Endothelial cell of umbilical vein (primary cell): Measurements from ENCODE around the gene VWCE. TPM values are rescaled to one million over a fixed set of nuclear protein-coding genes. Genes with fewer than 3 reads are reported as not detected.
A peak's percentile ranks its signal among the peaks of the same experiment; 100 is the strongest.

ENCODE experiments used
- BruUV-seq: library from RNA; stranded (reverse); fragments of 400-500 nt; replicated peaks from 2 replicates; lab custom pipeline; 2021; lab: Mats Ljungman, UMichigan
- CTCF ChIA-PET: fragments of 300-600, 350-600 bp; sonication (Branson Sonifier 250); formaldehyde crosslinking; loops from one replicate; lab custom pipeline; 2021; ENCODE audit warnings: antibody characterized with exemption, inconsistent platforms; lab: Charles Lee
- POLR2A ChIA-PET: fragments of 300-600, 350-600 bp; sonication (Branson Sonifier 250); formaldehyde crosslinking; loops from one replicate; lab custom pipeline; 2021; ENCODE audit warnings: antibody characterized with exemption, inconsistent platforms; lab: Charles Lee
- DNase-seq: peaks from one replicate; pipeline ENCODE4 v3.0.0-alpha.2; 2011; ENCODE audit warnings: low read depth, low spot score
- FAIRE-seq: peaks from 2 replicates; lab custom pipeline; 2011; peaks lifted over from hg19 to GRCh38; lab: Jason Lieb, UNC
- H2AFZ ChIP-seq: 2 replicates; pipeline ENCODE4 v1.6.0; 2012; ENCODE audit warnings: low read depth, low read length, control low read depth, inconsistent platforms
- H3K27ac ChIP-seq: 2 replicates; pipeline ENCODE4 v1.5.1; 2011; ENCODE audit warnings: low read depth, mild to moderate bottlenecking, control low read depth, low read length, moderate library complexity; ENCODE audit not compliant: insufficient read depth
- H3K27me3 ChIP-seq, 2 experiments: 2 replicates each; pipeline versions ENCODE4 v1.6.0 to v1.6.1; 2011; ENCODE audit warnings: low read length in 2 of 2, mixed read lengths in 1 of 2; ENCODE audit not compliant: control insufficient read depth in 2 of 2, insufficient read depth in 2 of 2
- H3K36me3 ChIP-seq, 2 experiments: 2 replicates in 1 of 2; 3 replicates in 1 of 2; pipeline ENCODE4 v1.5.1; 2011; ENCODE audit warnings: low read length in 2 of 2, mild to moderate bottlenecking in 1 of 2, moderate library complexity in 1 of 2; ENCODE audit not compliant: control insufficient read depth in 2 of 2, insufficient read depth in 2 of 2; ENCODE audit errors: extremely low read depth in 1 of 2
- H3K4me1 ChIP-seq: 3 replicates; pipeline ENCODE4 v1.5.1; 2011; ENCODE audit warnings: mild to moderate bottlenecking, low read length; ENCODE audit not compliant: control insufficient read depth, insufficient read depth; ENCODE audit errors: extremely low read depth
- H3K4me2 ChIP-seq: 2 replicates; pipeline ENCODE4 v1.6.1; 2011; ENCODE audit warnings: low read length, control low read depth, mixed read lengths; ENCODE audit not compliant: insufficient read depth
- H3K4me3 ChIP-seq, 3 experiments: fragments of 200-600 bp in 1 of 3; sonication (generic), shearing (Covaris generic) in 1 of 3; replicated peaks in 1 of 3; 2 replicates each; pipeline ENCODE4 v1.5.1; 2011 to 2016; ENCODE audit warnings: control low read depth in 3 of 3, low read length in 3 of 3, mild to moderate bottlenecking in 2 of 3, inconsistent platforms in 1 of 3, low read depth in 1 of 3, moderate library complexity in 1 of 3; ENCODE audit not compliant: insufficient read depth in 1 of 3
- H3K79me2 ChIP-seq: 2 replicates; pipeline ENCODE4 v1.6.0; 2012; ENCODE audit warnings: low read length, inconsistent platforms; ENCODE audit not compliant: control insufficient read depth, insufficient read depth
- H3K9ac ChIP-seq: replicated peaks from 2 replicates; pipeline ENCODE3; 2011; ENCODE audit warnings: low read length, control low read depth; ENCODE audit not compliant: insufficient read depth; ENCODE audit errors: extremely low read depth
- H3K9me1 ChIP-seq: replicated peaks from 3 replicates; pipeline ENCODE4 v1.6.0; 2011; ENCODE audit warnings: mild to moderate bottlenecking, low read length; ENCODE audit not compliant: control insufficient read depth, insufficient read depth; ENCODE audit errors: extremely low read depth
- H3K9me3 ChIP-seq: replicated peaks from 2 replicates; pipeline ENCODE4 v1.5.1; 2012; ENCODE audit warnings: low read length, inconsistent platforms; ENCODE audit not compliant: control insufficient read depth, insufficient read depth
- H4K20me1 ChIP-seq: replicated peaks from 2 replicates; pipeline ENCODE3; 2011; ENCODE audit warnings: mild to moderate bottlenecking, low read length; ENCODE audit not compliant: control insufficient read depth, insufficient read depth; ENCODE audit errors: extremely low read depth
- CTCF ChIP-seq, 2 donors: IDR thresholded peaks; 1 replicate in 1 of 2; 2 replicates in 1 of 2; pipeline ENCODE4 v1.5.1; 2011; ENCODE audit warnings: low read length in 2 of 2, mild to moderate bottlenecking in 2 of 2, moderate library complexity in 2 of 2, control low read depth in 1 of 2, inconsistent platforms in 1 of 2, low read depth in 1 of 2; ENCODE audit not compliant: insufficient read depth in 1 of 2; ENCODE audit errors: extremely low read depth in 1 of 2
- FOS ChIP-seq: IDR thresholded peaks from 2 replicates; pipeline ENCODE4 v1.6.1; 2011; ENCODE audit warnings: mild to moderate bottlenecking, low read length, moderate library complexity, borderline replicate concordance; ENCODE audit not compliant: insufficient read depth
- GATA2 ChIP-seq: IDR thresholded peaks from 2 replicates; pipeline ENCODE4 v1.7.0; 2011; ENCODE audit warnings: low read depth, mild to moderate bottlenecking, moderate library complexity, mixed read lengths, low read length; ENCODE audit not compliant: insufficient read length, insufficient read depth
- JUN ChIP-seq: IDR thresholded peaks from 2 replicates; pipeline ENCODE4 v1.6.1; 2011; ENCODE audit warnings: borderline replicate concordance, low read depth; ENCODE audit not compliant: insufficient read length, insufficient read depth
- MAX ChIP-seq: IDR thresholded peaks from 2 replicates; pipeline ENCODE4 v1.6.1; 2011; ENCODE audit not compliant: insufficient read depth, insufficient read length
- POLR2AphosphoS5 ChIP-seq: IDR thresholded peaks from 2 replicates; pipeline ENCODE4 v1.6.1; 2012; ENCODE audit warnings: low read depth, mild to moderate bottlenecking, control low read depth, low read length, moderate library complexity; ENCODE audit not compliant: insufficient read depth
- dilution Hi-C: fragments of 300-500 bp; cut with MboI; formaldehyde crosslinking; loops from one replicate; pipeline ENCODE4 v1.15.0; 2019; ENCODE audit warnings: low sequenced_read_pairs; ENCODE audit not compliant: extremely low pct_ligation_motif_present
- intact Hi-C: fragments of 100-400 bp; cut with micrococcal nuclease; formaldehyde crosslinking; loops from one replicate; pipeline ENCODE4 v1.10.0; 2022
- polyA plus RNA-seq, 4 experiments: library from polyadenylated mRNA; depleted of rRNA in 3 of 4; stranded (reverse) in 3 of 4; unstranded in 1 of 4; fragments of >200 nt; gene quantifications; 2 replicates each; pipeline versions ENCODE4 v1.2.1 to v1.2.3, GENCODE V29; 2011 to 2012; ENCODE audit warnings: missing spikeins in 1 of 4
- total RNA-seq: library from RNA; stranded (reverse); gene quantifications from 2 replicates; pipeline ENCODE4 v1.2.3, GENCODE V29; 2021

The VWCE gene
- total and polyA plus RNA-seq, 2 donors (not counting 3 experiments of a cell fraction or from before 2014, with no cell fraction given): 6.5 to 14.4 TPM

- Histone ChIP-seq H2AFZ (peak overlapping the region; percentile 46), H3K27ac (no peak overlapping the region), H3K79me2 (peaks cover 16% of the 10 kb centered on the region), H3K4me3 (no peak overlapping the region), H3K9ac (no peak overlapping the region), H4K20me1 (no peaks in the 10 kb centered on the region), H3K4me2 (no peak overlapping the region), H3K9me3 (no peaks in the 10 kb centered on the region), H3K9me1 (no peaks in the 10 kb centered on the region), H3K27me3 (no peaks in the 10 kb centered on the region), H3K4me1 (peaks cover 9% of the 10 kb centered on the region), H3K36me3 (peaks cover 0 to 2% of the 10 kb centered on the region in 2 experiments)
- BruUV-seq: no TSS peak
- POLR2A ChIA-PET: interaction anchor here (1.2 to 1.7 kb wide), 2 partner anchors 26 to 49 kb away, joined by 6 to 11 read pairs; partner anchors contain the start of genes CYB561A3 and TMEM138
- intact Hi-C loops (loop anchor here (1.0 to 10.0 kb wide), 3 partner anchors 49 to 82 kb away; partner anchors contain the start of gene TMEM216), dilution Hi-C loops (no loop called here)
- TF ChIP-seq JUN (no peak), CTCF (IDR thresholded peaks at IDR 0.05; ENCODE audit: extremely low read depth in 1 of 2, insufficient read depth in 1 of 2, low read depth in 1 of 2, low read length in 2 of 2) (peak; percentile 94 to 99)
- FAIRE-seq: peak; percentile 89
- CTCF ChIA-PET: interaction anchor here (0.6 to 8.0 kb wide), 23 partner anchors 9 to 297 kb away, joined by 3 to 345 read pairs (median 9); partner anchors contain the start of genes CYB561A3, TMEM138 and TMEM216
- DNase-seq: peak; percentile 76
These were observed 41.2 kb upstream of the VWCE start for GRCh38 chr11:61336171-61336935.

DNA sequence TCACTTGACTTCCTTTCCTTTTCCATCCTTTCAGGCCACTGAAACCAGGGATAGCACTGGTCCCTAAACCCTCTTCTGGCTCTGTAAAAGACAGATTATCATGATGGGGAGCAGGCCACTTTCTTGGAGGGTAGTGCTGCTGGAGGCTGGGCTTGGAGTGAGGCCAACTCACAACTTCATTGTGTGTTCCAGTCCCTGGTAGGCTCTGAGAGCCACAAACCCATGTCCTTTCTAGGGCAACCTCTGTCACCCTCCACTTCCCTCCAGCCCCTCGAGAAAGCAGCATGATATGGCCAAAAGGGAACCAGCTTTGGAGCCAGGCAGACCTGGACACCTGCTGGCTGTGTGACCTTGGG lies 40.2 kb upstream of the VWCE start:
- no TSS peak for BruUV-seq
- no peak for TF ChIP-seq FOS
- no peak for TF ChIP-seq POLR2AphosphoS5
- TF ChIP-seq GATA2: no peak
- TF ChIP-seq MAX: no peak
- no peak for TF ChIP-seq CTCF (IDR thresholded peaks at IDR 0.05; ENCODE audit: extremely low read depth in 1 of 2, insufficient read depth in 1 of 2, low read depth in 1 of 2, low read length in 2 of 2)
- peaks cover 25% of the 10 kb centered on the region for H3K79me2 ChIP-seq
- H3K4me1 ChIP-seq: peaks cover 10% of the 10 kb centered on the region
- no peak overlapping the region for H3K4me3 ChIP-seq
- H3K9me1 ChIP-seq: no peaks in the 10 kb centered on the region
- H2AFZ ChIP-seq: no peak overlapping the region
- DNase-seq: no peak
- no peak for FAIRE-seq
- H3K27me3 ChIP-seq: no peaks in the 10 kb centered on the region
- no peak overlapping the region for H3K4me2 ChIP-seq
- dilution Hi-C loops: no loop called here
- H3K9ac ChIP-seq: no peak overlapping the region
- no peak overlapping the region for H3K27ac ChIP-seq
- intact Hi-C loops: loop anchor here (10.0 kb wide), 1 partner anchor 81 kb away; no protein-coding TSS in a partner anchor
- peaks cover 0 to 2% of the 10 kb centered on the region in 2 experiments for H3K36me3 ChIP-seq
- no peaks in the 10 kb centered on the region for H3K9me3 ChIP-seq
- ChIA-PET POLR2A (interaction anchor here (1.7 to 2.6 kb wide), 2 partner anchors 26 to 27 kb away, joined by 8 to 11 read pairs; partner anchors contain the start of genes CYB561A3 and TMEM138), CTCF (interaction anchor here (1.2 to 8.0 kb wide), 9 partner anchors 23 to 111 kb away, joined by 3 to 345 read pairs (median 9); partner anchors contain the start of genes CYB561A3 and TMEM138)
- H4K20me1 ChIP-seq: no peaks in the 10 kb centered on the region
